Kidney glomerular epithelial cell (primary cell): ENCODE measurements around the gene SREK1IP1.

Source experiments
- DNase-seq: peaks from one replicate; lab custom pipeline; 2025; lab: John Stamatoyannopoulos, UW

SREK1IP1 gene

DNA sequence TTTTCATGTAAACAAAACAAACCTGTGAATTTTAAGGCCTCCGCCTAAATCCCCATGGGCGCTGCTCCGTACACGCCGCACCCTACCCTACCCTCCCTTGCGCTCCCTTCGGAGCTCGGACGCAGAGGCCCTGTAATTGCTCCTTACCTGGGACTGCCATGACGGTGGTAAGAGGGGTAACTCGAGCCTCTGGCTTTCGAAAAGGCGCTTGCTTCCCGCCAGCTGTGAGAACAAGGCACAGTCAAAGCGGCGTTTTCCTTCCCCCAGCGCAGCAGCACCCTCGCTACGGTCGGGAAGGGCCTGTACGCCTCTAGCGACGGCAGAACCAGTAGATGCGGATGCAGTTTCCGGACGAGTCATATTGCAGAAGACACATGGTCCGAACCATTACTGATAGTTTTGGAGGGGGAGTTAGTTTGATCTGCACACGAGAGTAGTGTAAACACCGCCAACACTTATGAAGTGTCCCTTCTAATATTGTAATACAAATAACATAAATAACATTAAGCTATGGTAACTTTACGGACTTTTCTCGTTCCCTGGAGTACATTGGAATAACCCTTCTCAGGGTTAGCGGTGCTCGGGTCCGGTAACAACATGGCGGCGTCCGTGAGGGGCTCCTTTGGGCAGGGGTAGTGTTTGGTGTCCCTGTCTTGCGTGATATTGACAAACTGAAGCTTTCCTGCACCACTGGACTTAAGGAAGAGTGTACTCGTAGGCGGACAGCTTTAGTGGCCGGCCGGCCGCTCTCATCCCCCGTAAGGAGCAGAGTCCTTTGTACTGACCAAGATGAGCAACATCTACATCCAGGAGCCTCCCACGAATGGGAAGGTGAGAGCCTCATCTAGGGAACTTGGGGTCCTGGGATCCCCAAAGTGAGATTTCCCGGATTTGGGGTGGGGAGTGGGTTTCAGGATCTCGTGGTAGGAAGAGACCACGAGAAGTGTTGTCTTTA is at the start of gene SREK1IP1, which contains the start of gene CWC27:
TSS of gene SREK1IP1 (minus strand) at position 334 of the 955 bp plus-strand sequence. CDS start at position 160, 174 bp downstream.
TSS of gene CWC27 (plus strand) at position 573 of the 955 bp plus-strand sequence. CDS start at position 790, 217 bp downstream.
- DNase-seq = peak; percentile 96

DNA sequence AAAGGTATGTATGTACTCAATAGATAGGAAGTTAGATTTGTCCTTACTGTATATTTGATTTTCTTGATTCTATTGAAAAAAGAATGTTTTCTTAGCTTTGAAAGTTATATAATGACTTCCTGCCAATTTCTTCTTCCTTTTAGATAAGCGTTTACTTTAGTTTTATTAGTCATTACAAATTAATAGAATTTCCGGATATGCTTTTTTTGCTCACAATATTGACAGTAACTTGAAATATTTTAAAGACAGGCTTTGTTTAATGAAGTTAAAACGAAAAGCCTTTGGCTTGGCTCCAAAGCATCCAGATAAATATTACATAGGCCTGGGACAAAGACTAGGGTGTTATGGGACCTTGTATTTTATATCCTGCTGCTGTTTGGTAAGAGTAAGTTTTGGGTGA is 49.8 kb upstream of the SREK1IP1 start:
- no peak for DNase-seq

DNA sequence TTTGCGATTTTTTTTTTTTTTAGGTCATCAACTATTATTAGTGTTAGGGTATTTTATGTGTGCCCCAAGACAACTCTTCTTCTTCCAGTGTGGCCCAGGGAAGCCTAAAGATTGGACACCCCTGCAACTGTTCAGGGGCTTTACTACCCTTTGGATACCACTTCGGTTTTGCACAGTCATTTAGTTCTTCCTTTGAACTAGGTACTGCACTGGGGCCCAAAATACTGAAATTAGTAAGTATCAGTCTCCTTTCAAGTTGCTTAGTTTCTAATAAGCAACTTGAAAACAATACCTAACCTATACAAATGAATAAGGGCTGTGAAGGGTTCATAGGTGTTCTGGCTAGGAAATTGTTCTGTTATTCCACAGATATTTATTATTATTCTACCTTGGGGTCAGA is 45.6 kb upstream of the SREK1IP1 start:
- no peak for DNase-seq

DNA sequence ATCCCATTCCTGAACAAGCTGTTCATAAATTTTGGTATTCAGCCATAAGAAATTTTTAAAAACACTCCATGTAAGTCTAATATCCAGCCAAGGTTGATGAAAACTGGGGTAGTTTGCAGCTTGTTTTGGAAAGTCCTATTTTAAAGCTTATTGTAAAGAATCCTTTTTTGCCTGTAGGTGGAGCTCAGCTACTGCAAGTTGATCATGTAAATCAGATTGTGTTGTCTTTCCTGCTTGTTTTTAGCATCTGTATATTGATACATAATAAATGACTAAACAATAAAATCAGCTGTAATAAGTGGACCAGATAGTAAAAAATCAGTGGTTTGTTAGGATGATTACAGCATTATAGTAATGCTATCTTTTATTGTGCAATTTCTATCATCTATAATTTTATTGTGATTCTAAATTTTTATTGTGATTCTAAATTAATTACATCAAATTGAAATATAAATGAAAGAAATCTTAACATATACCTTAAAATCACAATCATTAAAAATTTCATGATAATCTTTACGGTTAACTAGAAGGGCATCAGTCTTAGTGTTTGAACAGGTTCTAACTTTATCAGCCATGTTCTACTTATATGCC is 42.7 kb upstream of the SREK1IP1 start:
- peak; percentile 41 for DNase-seq

DNA sequence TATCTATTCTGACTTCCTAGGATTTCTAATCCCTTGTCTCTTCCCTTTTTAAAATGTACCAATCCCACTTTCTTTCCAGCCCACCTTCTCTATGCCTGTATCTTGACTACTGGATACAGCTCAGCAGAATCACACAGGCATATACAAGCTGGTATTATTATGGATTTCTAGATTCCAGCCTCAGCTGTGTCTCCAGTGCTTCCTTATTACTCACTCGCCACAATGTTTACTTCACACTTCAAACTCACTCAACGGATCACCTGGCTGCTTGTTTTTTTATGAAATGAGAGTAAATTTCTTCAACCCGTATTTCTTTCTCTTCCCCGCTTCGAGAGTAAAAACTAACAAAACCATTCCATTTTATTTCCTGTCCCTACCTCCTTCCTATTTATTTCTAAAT is 39.0 kb upstream of the SREK1IP1 start:
- no peak for DNase-seq

DNA sequence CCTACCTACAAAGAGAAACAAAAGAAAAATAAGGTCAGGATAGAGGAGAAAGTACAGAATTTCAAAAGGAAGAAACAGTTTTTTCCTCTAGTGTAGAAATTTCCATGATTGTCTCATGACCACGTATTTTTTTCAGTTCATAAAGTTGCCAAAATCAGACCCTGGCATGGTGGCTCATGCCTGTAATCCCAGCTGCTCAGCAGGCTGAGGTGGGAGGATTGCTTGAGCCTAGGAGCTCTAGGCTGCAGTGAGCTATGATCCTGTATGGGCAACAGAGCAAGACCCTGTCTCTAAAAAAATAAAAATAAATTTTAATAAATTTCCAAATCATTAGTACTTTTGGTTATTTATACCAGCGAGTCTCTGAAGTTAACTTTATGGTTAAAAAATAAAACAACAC is 38.0 kb upstream of the SREK1IP1 start:
- DNase-seq = no peak

DNA sequence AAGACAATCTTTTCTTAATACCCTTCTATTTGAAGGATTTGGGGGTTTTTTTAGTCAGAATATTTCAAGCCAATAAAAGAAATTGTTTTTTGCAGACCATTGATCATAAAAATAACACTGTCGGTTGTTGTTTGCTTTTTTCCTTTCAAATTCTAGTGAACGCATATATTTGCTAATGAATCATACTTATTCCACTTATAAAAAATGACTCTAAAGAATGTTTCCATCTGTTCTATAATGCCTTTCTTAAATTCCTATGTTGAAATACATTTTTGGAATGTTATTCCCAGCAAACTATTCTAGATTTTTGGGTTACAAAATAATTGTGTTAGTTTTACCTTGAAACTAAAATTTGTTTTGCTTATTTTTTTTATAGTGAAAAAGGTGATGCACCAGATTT is 32.4 kb upstream of the SREK1IP1 start:
- DNase-seq = no peak

DNA sequence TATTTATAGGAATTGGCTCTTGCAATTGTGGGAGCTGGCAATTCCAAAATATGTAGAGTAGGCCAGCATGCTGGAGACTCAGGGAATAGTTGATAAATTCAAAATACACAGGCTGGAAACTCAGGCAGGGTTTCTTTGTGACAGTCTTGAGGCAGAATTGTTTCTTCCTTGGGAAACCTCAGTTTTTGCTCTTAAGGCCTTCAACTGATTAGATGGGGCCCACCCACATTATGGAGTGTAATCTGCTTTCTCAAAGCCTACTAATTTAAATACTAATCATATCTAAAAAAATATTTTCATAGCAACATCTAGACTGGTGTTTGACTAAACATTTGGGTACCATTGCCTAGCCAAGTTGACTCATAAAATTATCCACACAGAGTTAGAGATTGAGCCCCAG is 27.8 kb upstream of the SREK1IP1 start:
- DNase-seq = no peak

DNA sequence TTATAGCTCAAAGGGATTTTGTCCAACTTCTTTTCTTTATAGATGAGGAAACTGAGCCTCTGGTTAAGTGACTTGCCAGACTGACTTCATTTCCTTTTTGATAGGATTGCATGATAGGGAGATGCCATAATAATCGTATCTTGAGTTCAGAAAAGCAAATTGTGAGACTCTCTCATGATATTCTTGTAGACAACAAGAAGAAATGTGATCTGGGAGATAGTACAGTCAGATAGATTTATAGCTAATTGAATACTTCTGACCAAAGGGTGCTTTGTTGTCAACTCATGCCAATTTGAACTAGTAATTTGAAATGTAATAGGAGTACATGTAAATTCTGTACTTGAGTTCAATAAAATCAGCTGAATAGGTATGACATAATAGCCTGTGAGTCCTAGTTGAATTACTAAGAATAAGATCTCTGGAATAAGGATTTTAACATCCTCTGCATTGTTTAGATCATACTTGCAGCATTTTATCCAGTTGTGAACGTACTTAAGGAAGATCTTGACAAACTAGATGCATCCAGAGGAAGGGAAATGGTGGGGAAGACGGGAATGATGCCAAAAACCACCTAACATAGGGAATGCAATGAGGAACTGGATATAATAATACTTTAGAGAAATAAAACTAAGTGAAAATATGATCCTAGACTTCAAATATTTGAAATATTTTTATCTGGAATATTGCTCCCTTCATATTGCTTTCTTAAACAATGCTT is 25.7 kb upstream of the SREK1IP1 start:
- DNase-seq = no peak

DNA sequence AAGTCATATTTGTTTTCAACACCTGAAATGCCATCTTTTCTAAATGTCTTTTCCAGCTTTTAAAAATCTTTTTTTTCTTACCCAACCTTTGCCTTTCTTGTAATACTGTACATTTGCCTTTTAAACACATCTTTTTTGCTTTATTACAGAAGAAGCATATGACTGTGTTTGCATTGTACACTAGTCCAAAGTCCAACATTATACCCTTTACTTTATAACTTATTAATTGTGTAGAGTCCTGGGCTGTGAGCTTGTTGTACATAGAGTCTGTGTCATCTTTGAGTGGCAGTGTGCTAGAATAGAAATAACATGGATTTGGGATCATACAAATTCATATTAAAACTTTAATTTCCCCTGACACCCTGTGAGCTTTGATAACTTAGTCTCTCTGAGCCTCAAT is 24.0 kb upstream of the SREK1IP1 start:
- no peak for DNase-seq

DNA sequence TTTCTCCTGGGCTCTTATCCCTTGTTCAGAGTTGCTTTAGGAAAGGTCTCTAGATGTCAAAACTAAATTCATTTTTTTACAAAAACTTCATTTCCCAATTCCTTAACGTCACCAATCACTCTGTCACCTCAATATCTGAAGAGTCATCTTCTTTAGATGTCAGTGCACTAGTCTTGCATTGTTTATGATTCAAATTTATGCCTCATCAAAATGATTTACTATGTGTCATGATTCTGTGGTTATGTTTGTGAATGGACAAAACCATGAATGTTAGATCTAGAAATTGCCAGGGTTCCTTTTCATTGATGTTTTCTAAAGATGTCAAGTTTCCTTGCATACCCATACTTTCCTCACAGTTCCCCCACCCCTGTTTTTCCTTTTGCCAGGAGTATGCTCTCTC is 21.7 kb upstream of the SREK1IP1 start:
- no peak for DNase-seq

DNA sequence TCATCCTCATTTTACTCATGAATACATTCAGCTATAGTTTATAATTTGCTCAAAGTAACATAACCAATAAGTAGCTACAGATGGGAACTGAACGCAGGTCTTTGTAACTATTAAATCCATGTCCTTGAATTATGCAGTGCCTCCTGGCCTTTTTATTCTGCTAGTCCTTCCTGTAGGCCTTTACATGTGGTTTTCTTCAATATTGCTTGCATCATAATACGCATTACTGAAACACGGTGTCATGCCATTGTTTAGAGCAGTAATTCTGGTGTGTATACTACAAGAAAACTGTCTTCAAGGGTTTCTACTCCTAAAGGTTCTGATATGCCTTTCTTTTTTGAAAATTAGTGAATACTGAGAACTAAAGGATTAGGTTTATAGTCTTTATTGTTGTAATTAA is 21.0 kb upstream of the SREK1IP1 start:
- DNase-seq = no peak

DNA sequence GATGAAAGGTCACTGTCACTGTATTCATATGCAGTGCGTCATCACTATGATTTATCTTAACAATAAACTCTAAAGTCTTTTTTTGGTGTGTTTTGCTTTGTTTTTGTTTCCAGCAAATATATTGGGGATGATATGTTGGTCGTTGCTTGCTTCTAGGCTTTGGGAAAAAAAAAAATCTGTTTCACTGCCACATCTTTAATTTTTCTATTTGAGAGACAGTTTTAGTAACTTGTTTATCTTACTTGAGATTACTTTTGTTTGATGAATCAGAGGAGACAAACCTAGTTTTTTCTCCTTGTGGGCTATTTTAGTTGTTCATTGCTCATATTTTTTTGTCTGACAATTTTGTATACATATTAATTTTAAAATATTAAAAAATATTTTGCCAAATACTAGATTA is 19.7 kb upstream of the SREK1IP1 start:
- no peak for DNase-seq

DNA sequence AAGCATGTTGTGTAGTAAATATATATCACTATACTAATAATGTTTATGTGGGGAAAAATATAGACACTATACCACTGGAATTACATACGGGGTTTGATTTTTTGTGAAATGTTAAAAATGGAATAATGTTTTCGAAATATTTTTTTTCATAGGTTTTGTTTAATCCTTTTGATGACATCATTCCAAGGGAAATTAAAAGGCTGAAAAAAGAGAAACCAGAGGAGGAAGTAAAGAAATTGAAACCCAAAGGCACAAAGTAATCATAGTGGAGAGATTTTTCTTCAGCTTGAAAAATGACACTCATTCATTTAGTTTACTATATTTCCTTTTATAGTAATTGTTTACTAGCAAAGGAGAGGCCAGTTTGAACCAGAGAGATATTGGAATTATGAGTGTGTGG is 17.9 kb upstream of the SREK1IP1 start:
- DNase-seq = no peak

DNA sequence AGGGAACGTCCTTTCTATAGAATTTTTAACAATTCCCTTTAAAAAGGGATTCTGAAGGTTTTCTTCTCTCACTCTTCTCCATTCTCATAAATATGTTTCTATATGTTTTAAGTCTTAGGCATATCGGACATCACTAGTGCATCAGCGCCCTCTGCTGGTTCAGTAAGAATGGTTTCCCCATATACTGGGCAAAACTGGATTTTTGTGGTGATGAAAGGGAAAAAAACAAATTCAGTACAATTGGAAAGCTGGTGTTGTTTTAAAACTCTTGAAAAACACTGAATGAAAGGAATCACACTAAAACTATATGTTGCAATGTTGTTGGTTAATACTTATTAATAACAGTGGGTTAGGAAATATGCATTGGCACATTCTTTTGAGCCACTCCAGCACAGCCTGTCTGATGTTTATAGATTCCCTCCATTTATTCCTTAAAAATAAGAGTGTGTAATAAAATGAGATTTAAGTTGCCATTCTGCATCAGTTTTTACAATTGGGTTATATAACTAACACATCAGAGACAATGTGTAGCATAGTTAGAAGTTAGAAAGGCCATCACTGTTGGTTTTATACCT is 16.0 kb upstream of the SREK1IP1 start:
- peak; percentile 75 for DNase-seq

DNA sequence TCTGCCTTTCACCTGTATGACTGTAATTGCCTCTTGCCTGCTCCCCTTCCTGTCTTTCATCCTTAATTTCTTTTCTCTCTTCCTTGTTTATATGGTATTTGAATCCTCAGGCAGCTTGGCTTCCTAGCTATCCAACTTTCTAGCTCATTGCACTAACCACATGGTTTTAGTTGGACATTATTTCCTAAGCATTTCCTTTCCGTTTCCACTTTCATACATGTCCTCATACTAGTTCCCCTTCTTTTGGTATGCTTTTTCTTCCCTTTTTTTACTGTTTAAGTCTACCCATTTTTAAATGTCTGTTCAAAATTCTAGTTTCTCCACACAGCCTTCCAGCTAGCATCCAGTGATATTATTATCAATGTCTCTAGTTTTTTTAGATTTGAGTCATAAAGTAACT is 6.8 kb upstream of the SREK1IP1 start:
- DNase-seq = no peak

DNA sequence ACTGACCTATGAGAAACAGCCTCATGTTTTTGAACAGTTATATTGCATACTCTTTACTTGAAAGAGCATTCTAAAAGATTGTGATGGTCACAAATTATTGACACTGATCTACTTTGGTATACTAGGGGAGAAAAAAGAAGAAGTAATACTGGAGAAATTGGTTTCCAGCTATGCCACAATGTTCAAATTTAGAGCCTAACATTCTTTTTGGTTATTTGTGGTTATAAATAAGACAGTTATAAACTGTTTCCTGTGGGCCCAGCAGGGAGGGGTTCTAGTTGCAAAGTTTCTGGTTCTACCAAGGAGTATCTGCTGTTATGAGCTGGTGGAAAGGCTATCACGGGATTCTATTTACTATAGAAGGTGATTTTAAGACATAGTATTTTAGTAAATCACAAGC is 5.0 kb upstream of the SREK1IP1 start:
- DNase-seq = no peak

DNA sequence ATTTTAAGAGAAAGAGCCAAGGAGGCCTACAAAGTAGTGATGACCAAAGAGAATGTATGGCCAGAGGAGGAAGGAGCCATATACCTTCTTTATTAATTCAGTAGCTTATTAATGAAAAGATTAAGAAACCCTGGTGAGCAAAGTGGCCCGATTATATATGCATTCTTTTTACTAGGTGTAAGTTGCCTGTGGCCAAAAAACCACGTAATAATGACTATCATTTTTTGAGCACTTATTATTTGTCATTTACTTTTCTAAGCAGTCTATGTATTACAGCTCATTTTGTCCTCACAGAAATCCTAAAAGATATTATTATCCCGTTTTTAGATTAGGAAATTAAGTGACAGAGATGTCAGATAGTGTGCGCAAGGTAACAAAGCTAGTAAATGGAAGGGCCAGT is 3.2 kb upstream of the SREK1IP1 start:
- DNase-seq = no peak

DNA sequence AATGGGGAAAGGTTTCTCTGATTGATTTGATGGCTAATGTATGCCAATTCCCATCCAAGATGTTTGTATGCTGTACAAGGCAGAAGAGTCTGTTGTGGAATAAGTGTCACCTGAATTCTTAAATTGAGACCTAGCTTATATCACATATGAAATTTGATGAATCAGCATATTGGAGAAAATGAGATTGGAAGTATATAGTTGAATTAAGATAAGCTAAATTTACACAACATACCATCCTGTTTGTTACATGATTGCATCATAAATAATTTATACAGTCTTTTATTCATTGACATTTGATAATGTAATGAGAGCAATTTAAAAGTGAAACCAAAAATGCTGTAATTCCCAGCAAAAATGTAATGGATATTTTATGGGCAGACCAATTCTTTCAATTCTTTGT is 1.4 kb upstream of the SREK1IP1 start:
- DNase-seq = no peak

DNA sequence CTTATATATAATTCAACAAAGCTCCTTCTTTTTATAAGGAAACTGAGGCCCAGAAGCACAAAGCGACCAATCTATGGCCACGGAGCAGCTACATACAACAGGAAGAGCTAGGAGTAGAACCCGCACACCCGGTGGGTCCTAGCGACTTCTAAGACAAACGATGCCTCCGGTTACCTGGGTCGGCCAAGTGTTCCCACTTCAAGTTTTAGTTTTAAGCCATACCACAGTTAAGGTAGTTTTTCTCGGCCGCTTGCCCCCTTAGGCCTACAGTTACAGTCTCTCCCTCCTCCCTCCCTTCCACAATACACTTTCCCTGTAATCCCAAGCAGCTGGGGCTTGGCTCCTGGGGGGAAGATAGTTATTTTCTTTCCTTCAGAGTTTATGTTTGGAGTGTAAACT is 533 bp downstream of the SREK1IP1 start:
- DNase-seq = no peak

DNA sequence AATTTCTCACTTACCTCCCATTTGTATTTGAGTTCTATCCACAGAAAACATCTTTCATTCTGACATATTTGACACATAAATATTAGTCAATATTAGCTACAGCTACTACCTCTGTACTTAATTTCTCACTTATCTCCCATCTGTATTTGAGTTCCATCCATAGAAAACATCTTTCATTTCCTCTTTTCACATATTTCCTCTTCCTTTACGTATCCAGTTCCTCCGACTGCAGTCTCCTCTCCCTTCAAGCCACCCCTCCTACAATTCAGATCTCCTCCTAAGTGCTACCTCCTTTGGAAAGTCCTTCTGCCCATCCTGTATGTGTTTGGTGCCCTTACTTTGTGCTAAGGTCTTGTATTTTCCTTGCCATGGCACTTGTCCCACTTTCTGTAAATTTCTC is 1.6 kb downstream of the SREK1IP1 start:
- no peak for DNase-seq

DNA sequence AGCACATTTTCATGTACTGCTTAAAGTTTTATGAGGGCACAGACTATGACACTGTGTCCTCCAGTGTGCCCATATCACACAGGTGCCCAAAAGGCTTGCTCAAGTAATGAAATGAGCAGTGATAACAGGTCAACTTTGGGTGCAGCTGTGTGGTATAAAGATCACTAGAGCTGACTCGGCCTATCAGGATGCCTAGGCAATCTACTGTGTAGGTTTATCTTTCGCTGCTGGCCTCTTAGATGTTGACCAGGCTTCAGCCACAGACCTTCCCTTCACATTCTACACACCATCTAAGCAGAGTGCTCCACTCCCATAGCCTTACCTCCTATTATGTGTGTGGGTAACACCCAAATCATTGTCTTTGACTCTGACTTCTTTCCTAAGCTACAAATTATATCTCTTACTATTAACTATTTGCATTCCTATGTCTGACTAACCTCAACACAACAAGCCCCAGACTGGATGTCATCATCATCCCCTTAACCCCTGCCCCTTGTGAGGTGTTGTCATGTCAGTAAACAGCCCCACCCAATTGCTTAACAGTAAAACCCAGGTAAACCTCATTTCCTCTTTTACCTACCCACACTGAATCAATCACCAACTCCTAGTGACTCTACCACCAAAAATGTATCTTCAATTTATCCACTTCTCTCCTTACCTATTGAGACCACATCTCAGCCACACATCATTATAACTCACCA is 2.5 kb downstream of the SREK1IP1 start:
- DNase-seq = no peak
